RWPE1 (cell line): ENCODE results near the gene TNFAIP8L1.

Experiments
- CTCF ChIA-PET: fragments of 350-600 bp; sonication (Branson Sonifier 250); formaldehyde crosslinking; extraction: SDS; loops from one replicate; lab custom pipeline; 2021; lab: Yijun Ruan, JAX
- POLR2A ChIA-PET: fragments of 400-600 bp; formaldehyde crosslinking; extraction: SDS; loops from one replicate; lab custom pipeline; 2020; ENCODE audit warnings: antibody characterized with exemption; ENCODE audit not compliant: low non-redundant PET; lab: Yijun Ruan, JAX
- DNase-seq: peaks from one replicate; pipeline ENCODE4 v3.0.0; 2012; ENCODE audit warnings: low spot score
- H3K27ac ChIP-seq: fragments of 450-650 bp; 2 replicates; pipeline ENCODE4 v1.5.1; 2017
- CTCF ChIP-seq: fragments of 450-650 bp; conservative IDR thresholded peaks from 2 replicates; pipeline ENCODE4 v1.5.1; 2017; ENCODE audit warnings: low read depth, mild to moderate bottlenecking

Gene TNFAIP8L1

GRCh38 chr19:4662020-4662695 lies 22.8 kb downstream of the TNFAIP8L1 start:
- ChIA-PET POLR2A (no interaction called here), CTCF (interaction anchor here (0.9 kb wide), 1 partner anchor 26 kb away, joined by 3 read pairs; no protein-coding TSS in a partner anchor)
- peak overlapping the region; percentile 48 for H3K27ac ChIP-seq
- TF ChIP-seq CTCF = no peak
- no peak for DNase-seq

- POLR2A ChIA-PET = no interaction called here
- H3K27ac ChIP-seq = peak overlapping the region; percentile 48
- TF ChIP-seq CTCF = no peak
- CTCF ChIA-PET = interaction anchor here (0.9 kb wide), 1 partner anchor 26 kb away, joined by 3 read pairs; no protein-coding TSS in a partner anchor
- DNase-seq = no peak
Measured at GRCh38 chr19:4662812-4663211, 23.5 kb downstream of the TNFAIP8L1 start.

- ChIA-PET POLR2A (interaction anchor here (0.6 kb wide), 1 partner anchor 39 kb away, joined by 3 read pairs; no protein-coding TSS in a partner anchor), CTCF (no interaction called here)
- peak overlapping the region; percentile 7; the same call in 1 of the 2 replicates for H3K27ac ChIP-seq
- no peak for DNase-seq
- no peak for TF ChIP-seq CTCF
Measured at GRCh38 chr19:4664642-4665041, 25.3 kb downstream of the TNFAIP8L1 start.

GRCh38 chr19:4669723-4670480 lies 30.6 kb downstream of the TNFAIP8L1 start, which contains the start of gene MYDGF:
MYDGF (minus strand) TSS chr19:4670342; CDS start chr19:4670334, 8 bp downstream.
- peak; percentile 97 for DNase-seq
- ChIA-PET CTCF (no interaction called here), POLR2A (no interaction called here)
- H3K27ac ChIP-seq = peak within 1 kb of the TSS; percentile 83
- no peak for TF ChIP-seq CTCF

- POLR2A ChIA-PET = no interaction called here
- CTCF ChIA-PET = interaction anchor here (0.7 kb wide), 1 partner anchor 20 kb away, joined by 4 read pairs; no protein-coding TSS in a partner anchor
Measured at GRCh38 chr19:4671185-4671851, 32.0 kb downstream of the TNFAIP8L1 start.

More at GRCh38 chr19:4671185-4671851, 32.0 kb downstream of the TNFAIP8L1 start:
- peak overlapping the region; percentile 83 for H3K27ac ChIP-seq
- DNase-seq = no peak
- no peak for TF ChIP-seq CTCF
